ENCODE data around the gene PTPRM.

DNA sequence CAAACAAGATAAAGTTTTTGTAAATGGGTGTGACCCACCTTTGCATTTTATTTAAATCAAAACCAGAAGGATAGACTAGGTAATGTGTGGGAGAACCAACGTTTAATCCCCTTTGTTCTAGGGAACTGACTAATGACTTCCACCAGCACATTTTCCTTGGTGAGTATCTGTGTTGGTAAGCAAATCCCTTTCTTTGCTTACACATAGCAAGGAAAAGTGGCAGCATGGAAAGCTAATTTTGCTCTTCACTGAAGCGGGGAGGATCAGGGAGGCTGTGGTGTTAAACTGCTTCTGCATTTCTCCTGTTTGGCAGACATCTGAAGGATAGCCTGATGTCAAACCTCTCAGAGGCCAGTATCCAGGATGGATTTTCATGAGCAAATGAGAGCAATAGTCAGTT lies 331.1 kb downstream of the PTPRM start:
- TF ChIP-seq CTCF (IDR thresholded peaks at IDR 0.05), result no peak
- no peak for TF ChIP-seq POLR2A (IDR thresholded peaks at IDR 0.05)
